ENCODE data around the gene GABPA.

GABPA gene

DNA sequence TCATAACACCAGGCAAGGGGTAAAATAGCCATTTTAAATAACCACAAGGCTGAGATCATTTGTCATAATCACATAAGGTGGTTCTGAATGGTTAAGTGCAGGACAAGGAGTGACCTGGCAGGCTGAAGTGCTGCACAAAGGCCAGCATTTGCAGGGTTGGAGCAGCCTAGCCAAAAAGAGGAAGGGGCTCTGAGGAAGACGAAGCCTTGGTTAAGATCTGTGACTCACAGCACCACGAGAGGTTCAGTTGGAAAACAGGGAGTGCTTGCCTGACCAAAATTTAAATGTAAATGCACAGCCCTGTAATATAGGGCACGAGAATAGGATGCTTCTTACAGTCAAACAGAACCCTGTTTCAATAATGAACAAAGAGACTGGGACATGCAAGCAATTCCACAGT is 12.1 kb upstream of the GABPA start:
- H3K36me3 ChIP-seq (replicated peaks; ENCODE audit: insufficient read depth, low read length), result peaks cover 20% of the 10 kb centered on the region

DNA sequence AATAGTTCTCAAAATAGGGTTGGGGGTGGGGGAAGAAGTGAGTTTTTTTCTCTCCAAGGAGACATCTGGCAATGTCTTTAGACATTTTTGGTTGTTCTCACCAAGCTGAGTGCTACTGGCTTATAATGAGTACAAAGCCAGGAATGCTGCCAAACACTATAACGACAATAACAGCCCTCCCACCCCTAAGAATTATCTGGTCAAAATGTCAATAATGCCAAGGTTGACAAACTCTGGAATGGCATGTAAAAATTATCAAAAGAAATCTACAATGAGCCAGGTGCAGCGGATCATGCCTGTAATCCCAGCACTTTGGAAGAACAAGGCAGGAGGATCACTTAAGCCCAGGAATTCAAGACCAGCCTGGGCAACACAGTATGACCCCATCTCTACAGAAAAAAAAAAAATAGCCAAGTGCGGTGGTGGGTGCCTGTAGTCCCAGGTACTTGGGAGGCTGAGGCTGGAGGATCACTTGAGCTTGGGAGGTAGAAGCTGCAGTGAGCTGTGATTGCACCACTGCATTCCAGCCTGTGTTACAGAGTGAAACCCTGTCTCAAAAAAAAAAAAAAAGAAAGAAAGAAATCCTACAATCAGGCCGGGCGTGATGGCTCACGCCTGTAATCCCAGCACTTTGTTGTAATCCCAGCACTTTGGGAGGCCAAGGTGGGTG is 2.5 kb upstream of the GABPA start:
- Histone ChIP-seq H3F3A (ENCODE audit: insufficient read depth, low read length) (peaks cover 12% of the 10 kb centered on the region; the same call in 1 of the 2 replicates), H3K36me3 (replicated peaks; ENCODE audit: insufficient read depth, low read length) (peaks cover 19% of the 10 kb centered on the region), H3K27ac (ENCODE audit: low read length) (no peak overlapping the region), H3K4me1 (ENCODE audit: low read length) (peaks cover 15% of the 10 kb centered on the region), H3K4me3 (ENCODE audit: low read length) (no peak overlapping the region), H3K27me3 (replicated peaks; ENCODE audit: insufficient read depth, low read length) (no peaks in the 10 kb centered on the region), H3K9me3 (replicated peaks; ENCODE audit: insufficient read depth, low read length) (no peaks in the 10 kb centered on the region), H2AFZ (ENCODE audit: low read length) (no peak overlapping the region), H4K20me1 (ENCODE audit: insufficient read depth, low read length) (no peaks in the 10 kb centered on the region), H3K4me2 (ENCODE audit: low read depth, low read length) (no peak overlapping the region), H3K9me2 (replicated peaks; ENCODE audit: insufficient read depth, low read length) (no peaks in the 10 kb centered on the region), H3K79me2 (ENCODE audit: low read length) (peaks cover 87% of the 10 kb centered on the region), H3K9ac (ENCODE audit: low read length) (no peak overlapping the region)
- no peak for DNase-seq
- TF ChIP-seq EZH2phosphoT487 (IDR thresholded peaks at IDR 0.05; ENCODE audit: low read length) (no peak), EZH2 (optimal IDR thresholded peaks at IDR 0.05; ENCODE audit: low read depth, low read length) (no peak)
- TF ChIP-seq, protein P1, sequence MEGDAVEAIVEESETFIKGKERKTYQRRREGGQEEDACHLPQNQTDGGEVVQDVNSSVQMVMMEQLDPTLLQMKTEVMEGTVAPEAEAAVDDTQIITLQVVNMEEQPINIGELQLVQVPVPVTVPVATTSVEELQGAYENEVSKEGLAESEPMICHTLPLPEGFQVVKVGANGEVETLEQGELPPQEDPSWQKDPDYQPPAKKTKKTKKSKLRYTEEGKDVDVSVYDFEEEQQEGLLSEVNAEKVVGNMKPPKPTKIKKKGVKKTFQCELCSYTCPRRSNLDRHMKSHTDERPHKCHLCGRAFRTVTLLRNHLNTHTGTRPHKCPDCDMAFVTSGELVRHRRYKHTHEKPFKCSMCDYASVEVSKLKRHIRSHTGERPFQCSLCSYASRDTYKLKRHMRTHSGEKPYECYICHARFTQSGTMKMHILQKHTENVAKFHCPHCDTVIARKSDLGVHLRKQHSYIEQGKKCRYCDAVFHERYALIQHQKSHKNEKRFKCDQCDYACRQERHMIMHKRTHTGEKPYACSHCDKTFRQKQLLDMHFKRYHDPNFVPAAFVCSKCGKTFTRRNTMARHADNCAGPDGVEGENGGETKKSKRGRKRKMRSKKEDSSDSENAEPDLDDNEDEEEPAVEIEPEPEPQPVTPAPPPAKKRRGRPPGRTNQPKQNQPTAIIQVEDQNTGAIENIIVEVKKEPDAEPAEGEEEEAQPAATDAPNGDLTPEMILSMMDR (IDR thresholded peaks at IDR 0.05; ENCODE audit: low read length), result no peak

More for the DNA sequence above, 12.1 kb upstream of the GABPA start:
- no peak overlapping the region for H3K27ac ChIP-seq (ENCODE audit: low read length)
- no peak overlapping the region for H2AFZ ChIP-seq (ENCODE audit: low read length)
- no peak overlapping the region for H3K4me3 ChIP-seq (ENCODE audit: low read length)
- no peaks in the 10 kb centered on the region for H3K9me2 ChIP-seq (replicated peaks; ENCODE audit: insufficient read depth, low read length)
- no peaks in the 10 kb centered on the region for H3K27me3 ChIP-seq (replicated peaks; ENCODE audit: insufficient read depth, low read length)
- no peaks in the 10 kb centered on the region for H3K9me3 ChIP-seq (replicated peaks; ENCODE audit: insufficient read depth, low read length)
- no peaks in the 10 kb centered on the region for H3K4me1 ChIP-seq (ENCODE audit: low read length)
- TF ChIP-seq EZH2 (optimal IDR thresholded peaks at IDR 0.05; ENCODE audit: low read depth, low read length) (no peak), EZH2phosphoT487 (IDR thresholded peaks at IDR 0.05; ENCODE audit: low read length) (no peak)
- TF ChIP-seq, protein P1 (IDR thresholded peaks at IDR 0.05; ENCODE audit: low read length), result no peak
- no peak for DNase-seq
- H3F3A ChIP-seq (ENCODE audit: insufficient read depth, low read length), result no peaks in the 10 kb centered on the region
- H3K9ac ChIP-seq (ENCODE audit: low read length), result no peak overlapping the region
- H3K79me2 ChIP-seq (ENCODE audit: low read length), result peaks cover 7% of the 10 kb centered on the region
- peaks cover 3% of the 10 kb centered on the region; the same call in 1 of the 2 replicates for H4K20me1 ChIP-seq (ENCODE audit: insufficient read depth, low read length)
- no peak overlapping the region for H3K4me2 ChIP-seq (ENCODE audit: low read depth, low read length)

DNA sequence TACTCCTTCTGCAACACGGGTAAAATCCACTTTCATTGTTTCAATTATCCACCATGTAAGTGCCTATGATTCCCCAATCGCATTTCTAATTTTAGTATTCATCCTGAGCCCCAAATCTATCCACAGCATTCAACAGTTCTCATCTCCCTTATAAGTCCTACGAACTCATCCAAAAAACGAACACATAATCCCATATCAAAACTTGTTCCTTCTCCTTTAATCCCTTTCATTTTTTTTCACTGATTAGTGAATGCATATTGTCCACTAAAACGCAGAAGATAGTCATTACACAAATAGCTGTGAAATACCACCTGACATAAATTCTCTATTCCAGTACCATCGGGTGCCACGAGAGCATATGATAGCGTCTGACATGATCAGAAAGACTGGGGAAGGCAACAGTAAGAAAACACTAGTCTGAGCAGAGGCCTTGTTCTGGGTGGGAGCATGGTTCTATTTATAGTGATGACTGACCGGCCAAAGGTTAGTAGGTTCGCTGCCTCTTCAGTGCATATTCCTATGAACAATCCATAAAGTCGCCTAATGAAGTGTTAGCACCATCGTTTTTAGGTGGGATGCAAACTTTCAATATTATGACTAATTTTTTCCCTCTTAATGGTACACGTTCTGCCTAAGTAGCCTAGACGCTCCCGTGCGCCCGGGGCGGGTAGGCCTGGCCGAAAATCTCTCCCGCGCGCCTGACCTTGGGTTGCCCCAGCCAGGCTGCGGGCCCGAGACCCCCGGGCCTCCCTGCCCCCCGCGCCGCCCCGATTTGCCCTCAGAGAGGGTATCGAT is 716 bp upstream of the GABPA start:
- Histone ChIP-seq H3K27me3 (replicated peaks; ENCODE audit: insufficient read depth, low read length) (no peaks in the 10 kb centered on the region), H3K9me2 (replicated peaks; ENCODE audit: insufficient read depth, low read length) (no peaks in the 10 kb centered on the region), H3K27ac (ENCODE audit: low read length) (peak overlapping the region; percentile 99), H3K4me3 (ENCODE audit: low read length) (peak overlapping the region; percentile 97), H3F3A (ENCODE audit: insufficient read depth, low read length) (peaks cover 12% of the 10 kb centered on the region; the same call in 1 of the 2 replicates), H2AFZ (ENCODE audit: low read length) (peak overlapping the region; percentile 61; the same call in 1 of the 2 replicates), H3K4me2 (ENCODE audit: low read depth, low read length) (peak overlapping the region; percentile 89), H3K9me3 (replicated peaks; ENCODE audit: insufficient read depth, low read length) (no peaks in the 10 kb centered on the region), H3K79me2 (ENCODE audit: low read length) (peaks cover 88% of the 10 kb centered on the region), H3K4me1 (ENCODE audit: low read length) (peaks cover 21% of the 10 kb centered on the region), H4K20me1 (ENCODE audit: insufficient read depth, low read length) (no peaks in the 10 kb centered on the region), H3K9ac (ENCODE audit: low read length) (peak overlapping the region; percentile 95), H3K36me3 (replicated peaks; ENCODE audit: insufficient read depth, low read length) (peaks cover 4% of the 10 kb centered on the region; the same call in 1 of the 2 replicates)
- peak; percentile 41 for DNase-seq
- TF ChIP-seq EZH2phosphoT487 (IDR thresholded peaks at IDR 0.05; ENCODE audit: low read length) (no peak), EZH2 (optimal IDR thresholded peaks at IDR 0.05; ENCODE audit: low read depth, low read length) (no peak)
- TF ChIP-seq, protein P1 (IDR thresholded peaks at IDR 0.05; ENCODE audit: low read length), result no peak
